ENCODE measurements around the gene LILRA1.
"Not testable (repeated sequence)": the region's sequence is repeated elsewhere in the genome, so short reads cannot be mapped to it uniquely, and the experiment has no call there.

GRCh38 chr19:54593931-54594626 is 647 bp downstream of the LILRA1 start:
- TF ChIP-seq EZH2 (IDR thresholded peaks at IDR 0.05; ENCODE audit: low read length, unreplicated experiment) = not testable (repeated sequence)
- TF ChIP-seq, protein P1, sequence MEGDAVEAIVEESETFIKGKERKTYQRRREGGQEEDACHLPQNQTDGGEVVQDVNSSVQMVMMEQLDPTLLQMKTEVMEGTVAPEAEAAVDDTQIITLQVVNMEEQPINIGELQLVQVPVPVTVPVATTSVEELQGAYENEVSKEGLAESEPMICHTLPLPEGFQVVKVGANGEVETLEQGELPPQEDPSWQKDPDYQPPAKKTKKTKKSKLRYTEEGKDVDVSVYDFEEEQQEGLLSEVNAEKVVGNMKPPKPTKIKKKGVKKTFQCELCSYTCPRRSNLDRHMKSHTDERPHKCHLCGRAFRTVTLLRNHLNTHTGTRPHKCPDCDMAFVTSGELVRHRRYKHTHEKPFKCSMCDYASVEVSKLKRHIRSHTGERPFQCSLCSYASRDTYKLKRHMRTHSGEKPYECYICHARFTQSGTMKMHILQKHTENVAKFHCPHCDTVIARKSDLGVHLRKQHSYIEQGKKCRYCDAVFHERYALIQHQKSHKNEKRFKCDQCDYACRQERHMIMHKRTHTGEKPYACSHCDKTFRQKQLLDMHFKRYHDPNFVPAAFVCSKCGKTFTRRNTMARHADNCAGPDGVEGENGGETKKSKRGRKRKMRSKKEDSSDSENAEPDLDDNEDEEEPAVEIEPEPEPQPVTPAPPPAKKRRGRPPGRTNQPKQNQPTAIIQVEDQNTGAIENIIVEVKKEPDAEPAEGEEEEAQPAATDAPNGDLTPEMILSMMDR (conservative IDR thresholded peaks at IDR 0.05; ENCODE audit: low read depth, low read length) = not testable (repeated sequence)
